CD4-positive, alpha-beta T cell (primary cell): Measurements from ENCODE around the gene ZNF396. TPM values are rescaled to one million over a fixed set of nuclear protein-coding genes. Genes with fewer than 3 reads are reported as not detected.

Experiments
- ATAC-seq: fragments of 200-7000 bp; cut with Tn5 transposase; one replicate; pipeline ENCODE4 v1.10.0; 2022; ENCODE audit warnings: mild to moderate bottlenecking; ENCODE audit not compliant: poor library complexity
- CTCF ChIA-PET: fragments of 350-600 bp; sonication (Branson Sonifier 250); formaldehyde crosslinking; loops from one replicate; lab custom pipeline; 2021; ENCODE audit warnings: antibody characterized with exemption, inconsistent platforms; lab: Charles Lee
- POLR2A ChIA-PET: fragments of 350-600 bp; sonication (Branson Sonifier 250); formaldehyde crosslinking; loops from one replicate; lab custom pipeline; 2021; ENCODE audit warnings: antibody characterized with exemption, inconsistent platforms; lab: Charles Lee
- DNase-seq, 14 experiments: peaks; one replicate each; pipeline ENCODE4 v3.0.0-alpha.2; 2013 to 2020; ENCODE audit warnings: mixed read lengths in 2 of 14
- H3K27ac ChIP-seq, 2 donors: one replicate each; pipeline versions ENCODE4 v1.5.1 to v1.7.0; 2013; ENCODE audit warnings: low read length in 2 of 2, low read depth in 1 of 2, mild to moderate bottlenecking in 1 of 2
- H3K27me3 ChIP-seq, 2 experiments: 1 replicate in 1 of 2; 2 replicates in 1 of 2; pipeline versions ENCODE4 v1.6.1 to v1.7.0; 2013; ENCODE audit warnings: low read length in 2 of 2, control low read depth in 1 of 2, mild to moderate bottlenecking in 1 of 2, moderate library complexity in 1 of 2; ENCODE audit not compliant: insufficient read depth in 2 of 2, control insufficient read depth in 1 of 2
- H3K36me3 ChIP-seq: one replicate; pipeline ENCODE4 v1.6.1; 2013; ENCODE audit warnings: low read length, control low read depth; ENCODE audit not compliant: insufficient read depth
- H3K4me1 ChIP-seq: one replicate; pipeline ENCODE4 v1.6.1; 2013; ENCODE audit warnings: low read length, control low read depth; ENCODE audit not compliant: insufficient read depth
- H3K4me3 ChIP-seq: one replicate; pipeline ENCODE4 v1.5.1; 2013; ENCODE audit warnings: mild to moderate bottlenecking, low read length, moderate library complexity
- H3K9me3 ChIP-seq, 2 experiments: 1 replicate in 1 of 2; 2 replicates in 1 of 2; pipeline versions ENCODE4 v1.6.1 to v1.7.0; 2013; ENCODE audit warnings: low read length in 2 of 2, mild to moderate bottlenecking in 2 of 2, control low read depth in 1 of 2, moderate library complexity in 1 of 2; ENCODE audit not compliant: control insufficient read depth in 1 of 2, insufficient read depth in 1 of 2
- H3K27ac Mint-ChIP-seq: one replicate; pipeline ENCODE4 v1.8.0; 2020; ENCODE audit warnings: mixed read lengths
- H3K27me3 Mint-ChIP-seq: one replicate; pipeline ENCODE4 v1.8.0; 2021; ENCODE audit warnings: mixed read lengths
- H3K36me3 Mint-ChIP-seq: one replicate; pipeline ENCODE4 v1.8.0; 2021; ENCODE audit warnings: low read depth, mixed read lengths
- H3K4me1 Mint-ChIP-seq: one replicate; pipeline ENCODE4 v1.8.0; 2021; ENCODE audit warnings: low read depth, mixed read lengths
- H3K4me3 Mint-ChIP-seq: one replicate; pipeline ENCODE4 v1.8.0; 2020; ENCODE audit warnings: mild to moderate bottlenecking, mixed read lengths
- H3K9me3 Mint-ChIP-seq: one replicate; pipeline ENCODE4 v1.8.0; 2020; ENCODE audit warnings: mixed read lengths
- CTCF ChIP-seq: fragments of 200-600 bp; IDR thresholded peaks from one replicate; pipeline ENCODE4 v1.8.0; 2022; ENCODE audit warnings: antibody characterized with exemption, mild to moderate bottlenecking
- intact Hi-C, 2 experiments: fragments of 100-400 bp; cut with DNase I in 1 of 2; cut with micrococcal nuclease in 1 of 2; formaldehyde crosslinking; loops; one replicate each; pipeline versions ENCODE4 v1.15.1 to v1.9.0; 2023 to 2025; cut with DNase I, micrococcal nuclease
- total RNA-seq, 174 experiments: library from RNA in 2 of 174; stranded (reverse) in 2 of 174; gene quantifications; one replicate each; pipeline ENCODE4 v1.2.3 and lab custom pipeline; 2021 to 2026

The ZNF396 gene
- total RNA-seq, 2 experiments from 2014 or later, result 0.25 to 0.28 TPM

- Histone ChIP-seq H3K4me1 (no peaks in the 10 kb centered on the region), H3K9me3 (peaks cover 8 to 9% of the 10 kb centered on the region in 2 experiments), H3K4me3 (no peak overlapping the region), H3K27ac (no peak overlapping the region), H3K27me3 (no peaks in the 10 kb centered on the region), H3K36me3 (no peaks in the 10 kb centered on the region)
- no peaks in the 10 kb centered on the region for H3K36me3 Mint-ChIP-seq
- H3K27ac Mint-ChIP-seq, result no peak overlapping the region
- H3K9me3 Mint-ChIP-seq, result peaks cover 4% of the 10 kb centered on the region
- ATAC-seq (no peak), DNase-seq (no peak)
- peaks cover 4% of the 10 kb centered on the region for H3K4me1 Mint-ChIP-seq
- H3K4me3 Mint-ChIP-seq, result no peak overlapping the region
- TF ChIP-seq CTCF, result no peak
- ChIA-PET POLR2A (no interaction called here), CTCF (no interaction called here)
- H3K27me3 Mint-ChIP-seq, result no peaks in the 10 kb centered on the region
- intact Hi-C loops, result loop anchor here in 1 of 2 experiments (2.0 kb wide), 1 partner anchor 324 kb away; no protein-coding TSS in a partner anchor
Observed at GRCh38 chr18:35352778-35353177, 24.4 kb downstream of the ZNF396 start.

GRCh38 chr18:35352283-35352682 is 24.9 kb downstream of the ZNF396 start:
- no peak overlapping the region for H3K4me3 Mint-ChIP-seq
- CTCF ChIA-PET, result no interaction called here

GRCh38 chr18:35348001-35348400 is 29.1 kb downstream of the ZNF396 start:
- Mint-ChIP-seq H3K27me3 (no peaks in the 10 kb centered on the region), H3K4me3 (no peak overlapping the region), H3K4me1 (peaks cover 20% of the 10 kb centered on the region), H3K9me3 (peaks cover 4% of the 10 kb centered on the region), H3K36me3 (peaks cover 18% of the 10 kb centered on the region), H3K27ac (no peak overlapping the region)
- DNase-seq, result no peak
- Histone ChIP-seq H3K27ac (no peak overlapping the region), H3K4me3 (no peak overlapping the region), H3K27me3 (no peaks in the 10 kb centered on the region), H3K9me3 (peaks cover 8 to 9% of the 10 kb centered on the region in 2 experiments), H3K4me1 (peaks cover 15% of the 10 kb centered on the region), H3K36me3 (no peaks in the 10 kb centered on the region)
- no peak for TF ChIP-seq CTCF
- ATAC-seq, result no peak
- CTCF ChIA-PET, result interaction anchor here (0.7 kb wide), 1 partner anchor 13 kb away, joined by 3 read pairs; no protein-coding TSS in a partner anchor
- POLR2A ChIA-PET, result interaction anchor here (1.1 kb wide), 1 partner anchor 81 kb away, joined by 3 read pairs; no protein-coding TSS in a partner anchor
- intact Hi-C loops, result loop anchor here in 1 of 2 experiments (5.0 to 10.0 kb wide), 6 partner anchors 149 to 1477 kb away; partner anchors contain the start of genes GALNT1, INO80C, KIAA1328 and MAPRE2

More at GRCh38 chr18:35352283-35352682, 24.9 kb downstream of the ZNF396 start:
- TF ChIP-seq CTCF, result no peak
- Mint-ChIP-seq H3K36me3 (no peaks in the 10 kb centered on the region), H3K9me3 (peaks cover 4% of the 10 kb centered on the region), H3K27ac (no peak overlapping the region), H3K27me3 (no peaks in the 10 kb centered on the region), H3K4me1 (peaks cover 4% of the 10 kb centered on the region)
- Histone ChIP-seq H3K4me3 (no peak overlapping the region), H3K27ac (no peak overlapping the region), H3K36me3 (no peaks in the 10 kb centered on the region), H3K27me3 (no peaks in the 10 kb centered on the region), H3K9me3 (peaks cover 8 to 9% of the 10 kb centered on the region in 2 experiments), H3K4me1 (no peaks in the 10 kb centered on the region)
- POLR2A ChIA-PET, result no interaction called here
- no peak for ATAC-seq
- no peak for DNase-seq
- intact Hi-C loops, result loop anchor here in 1 of 2 experiments (2.0 kb wide), 1 partner anchor 323 kb away; no protein-coding TSS in a partner anchor
